Effector CD8-positive, alpha-beta T cell (primary cell): ENCODE results near the gene MKNK1.

Experiments
- DNase-seq: peaks from one replicate; lab custom pipeline; 2025; lab: John Stamatoyannopoulos, UW

The MKNK1 gene

DNA sequence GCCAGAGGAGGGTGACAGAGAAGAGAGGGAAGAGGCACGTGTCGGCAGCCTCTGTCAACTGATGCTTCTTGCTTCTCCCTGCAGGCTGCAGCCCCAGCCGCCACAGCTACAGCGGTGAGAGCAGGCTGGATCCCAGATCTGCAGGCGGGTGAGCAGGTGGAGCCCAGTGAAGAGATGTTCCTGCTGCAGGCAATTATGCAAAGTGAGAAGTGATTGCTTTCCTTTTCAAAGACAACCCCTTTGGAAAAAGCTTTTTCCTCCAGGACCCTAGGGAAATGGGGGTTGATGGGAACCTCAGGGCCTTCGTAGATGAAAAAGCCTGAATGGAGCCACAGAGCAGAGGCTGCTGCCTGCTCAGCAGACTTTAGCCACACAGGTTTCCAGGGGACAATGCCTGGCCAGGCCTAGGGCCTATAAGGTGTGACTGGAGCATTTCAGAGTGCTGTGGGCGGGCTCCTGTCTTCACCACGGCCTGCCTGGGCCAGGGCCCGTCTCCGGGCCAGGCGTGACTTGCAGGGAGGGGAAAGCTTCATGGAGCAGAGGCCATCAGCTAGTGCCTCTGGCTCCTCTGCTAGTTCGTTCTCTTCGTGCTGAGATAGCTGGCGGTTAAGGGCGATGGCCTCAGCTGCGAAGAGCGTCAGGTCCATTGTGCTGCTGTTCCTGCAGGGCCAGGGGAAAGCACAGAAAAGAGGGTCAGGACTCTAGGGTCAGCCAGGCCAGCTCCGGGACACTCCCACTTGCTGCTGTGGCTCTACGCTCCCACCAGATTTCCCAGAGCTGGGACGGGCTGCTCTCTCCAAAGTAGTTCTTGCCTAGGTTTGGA, 45.7 kb downstream of the MKNK1 start:
- DNase-seq = no peak

DNA sequence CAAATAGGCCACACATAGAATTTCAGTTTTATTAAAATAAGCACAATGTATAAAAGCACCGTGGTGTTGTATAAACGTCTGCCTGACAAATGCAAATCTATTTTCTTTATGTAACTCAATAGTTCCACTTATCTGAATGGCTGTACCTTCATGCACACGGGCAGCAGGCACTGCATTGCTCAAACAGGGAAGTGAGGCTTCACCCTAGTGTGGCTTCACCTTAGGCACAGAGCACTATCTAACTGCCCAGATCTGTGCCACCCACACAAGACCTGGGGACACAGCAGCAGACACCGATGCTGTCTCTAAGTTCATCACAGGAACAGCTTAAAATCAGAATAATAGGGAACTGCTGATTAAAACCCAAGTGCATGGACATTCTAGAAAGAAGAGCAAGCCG, 46.7 kb downstream of the MKNK1 start:
- no peak for DNase-seq

DNA sequence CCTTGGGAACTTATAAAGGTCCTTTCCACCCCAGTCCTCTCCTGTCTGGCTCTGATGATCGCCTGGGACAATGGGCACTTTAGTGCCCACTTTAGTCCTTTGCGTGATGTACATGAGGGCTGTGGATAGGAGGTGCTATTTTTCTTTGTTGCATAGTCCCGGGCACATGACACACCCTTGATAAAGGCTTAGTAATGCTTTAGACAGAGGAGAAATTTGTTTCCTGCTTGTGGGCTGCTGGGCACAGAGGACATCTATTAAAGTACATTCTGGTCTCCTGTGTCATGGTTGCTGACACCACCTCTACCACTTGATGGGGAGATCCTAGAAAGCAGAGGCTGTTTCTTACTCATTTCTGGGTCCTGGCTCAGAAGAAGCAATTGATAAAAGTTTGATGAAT, 47.2 kb downstream of the MKNK1 start:
- DNase-seq = no peak

DNA sequence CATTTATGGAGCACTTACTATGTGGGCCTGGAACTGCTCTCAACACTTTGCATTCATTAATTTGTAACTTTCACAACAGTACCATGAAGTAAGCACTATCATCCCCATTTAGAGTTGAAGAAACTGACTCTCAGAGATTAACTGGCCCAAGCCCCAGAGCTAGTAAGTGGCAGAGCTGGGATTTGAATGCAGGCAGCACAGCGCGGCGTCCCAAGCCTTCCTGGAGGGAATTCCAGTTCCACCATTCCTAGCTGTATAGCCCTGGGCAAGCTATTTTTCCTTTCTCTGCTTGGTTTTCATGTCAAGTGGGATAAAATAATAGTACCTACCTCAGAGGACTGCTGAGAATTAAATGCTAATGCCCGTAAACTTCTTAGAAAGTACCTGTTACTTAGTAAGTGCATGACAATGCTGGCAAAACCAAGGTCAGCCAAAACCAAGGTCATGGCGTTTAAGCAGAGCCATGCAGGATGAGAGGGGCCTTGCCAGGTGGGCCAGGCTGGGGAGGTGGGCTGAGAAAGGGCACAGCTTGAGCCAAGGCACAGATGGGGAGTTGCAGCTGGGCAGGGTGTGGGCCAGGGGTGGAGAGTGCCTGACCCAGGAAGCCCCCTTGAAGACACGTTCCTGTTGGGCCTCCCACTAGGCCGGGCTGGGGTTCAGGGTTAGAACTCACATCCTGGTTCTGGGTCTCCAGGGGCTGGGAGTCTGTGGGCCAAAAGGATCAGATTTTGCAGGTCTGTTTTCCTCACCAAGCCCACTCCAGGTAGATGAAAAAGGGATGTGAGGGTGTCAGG, 48.0 kb downstream of the MKNK1 start:
- no peak for DNase-seq

DNA sequence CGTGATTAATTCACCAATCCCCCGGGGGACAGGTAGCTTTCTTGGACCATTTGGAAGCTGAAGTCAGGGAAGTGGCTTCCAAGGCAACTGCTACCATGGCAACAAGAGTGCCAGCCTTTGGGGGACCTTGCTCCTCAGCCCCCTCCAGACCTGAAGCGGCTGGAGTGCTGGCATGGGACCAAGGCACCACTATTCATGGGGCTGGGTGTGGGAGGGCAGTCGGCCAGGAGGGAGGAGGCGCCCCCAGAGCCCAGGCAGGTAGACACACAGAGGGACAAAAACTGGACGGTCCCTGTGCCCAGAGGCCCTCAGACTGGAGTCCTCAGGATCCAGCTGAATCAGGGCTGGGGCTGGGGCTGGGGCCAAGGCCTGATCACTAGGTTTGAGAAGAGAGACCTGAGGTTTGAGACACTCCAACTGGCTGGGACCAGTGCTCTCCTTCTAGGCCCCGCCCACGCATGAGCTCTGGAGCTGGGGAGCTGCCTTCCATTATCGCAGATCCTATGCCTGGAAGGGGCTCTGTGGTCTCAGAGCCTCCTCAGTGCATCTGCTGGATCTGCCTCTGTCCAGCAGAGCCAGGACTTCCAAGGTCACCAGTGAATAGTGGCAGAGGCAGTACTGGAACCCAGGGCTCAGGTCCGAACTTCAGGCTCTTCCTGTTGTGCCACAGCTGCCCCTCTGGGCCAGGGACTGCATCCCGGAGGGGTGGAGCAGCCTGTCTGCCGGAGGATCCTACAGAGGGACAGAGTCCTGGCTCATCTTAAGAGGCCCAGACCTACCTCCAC, 49.3 kb downstream of the MKNK1 start:
- DNase-seq = no peak

DNA sequence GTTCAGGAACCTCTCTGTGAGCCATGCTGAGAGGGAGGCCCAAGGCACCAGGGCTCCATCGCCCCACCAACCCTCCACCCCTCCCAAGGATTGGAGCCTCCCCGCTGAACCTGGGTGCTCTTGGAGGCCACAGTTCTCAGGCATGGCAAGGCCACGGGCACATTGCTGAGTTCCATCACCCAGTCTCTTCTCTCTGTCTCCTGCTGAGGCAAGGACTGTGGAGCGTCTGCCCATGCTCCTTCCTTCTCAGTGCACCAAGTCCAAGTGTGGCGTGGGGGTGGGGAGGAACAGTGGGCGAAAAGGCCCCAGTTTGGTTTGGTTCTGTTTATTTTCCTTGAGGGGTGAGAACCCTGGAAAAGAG, 49.9 kb downstream of the MKNK1 start:
- DNase-seq = no peak

DNA sequence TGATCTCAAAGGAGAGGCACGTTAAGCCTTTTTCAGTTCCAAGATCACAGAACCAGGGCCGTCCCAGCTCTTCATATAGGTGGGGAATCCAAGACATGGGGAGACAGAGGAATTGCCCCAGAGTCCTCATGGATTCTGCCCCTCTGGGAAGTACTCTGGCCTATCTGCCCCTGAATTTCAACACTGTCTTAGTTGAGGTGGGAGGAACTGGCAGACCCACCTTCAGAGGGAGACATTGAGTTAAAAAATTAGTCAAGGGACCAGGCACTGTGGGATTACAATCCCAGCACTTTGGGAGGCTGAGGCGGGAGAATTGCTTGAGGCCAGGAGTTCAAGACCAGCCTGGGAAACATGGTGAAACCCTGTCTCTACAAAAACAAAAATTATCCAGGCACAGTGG, 50.6 kb downstream of the MKNK1 start:
- DNase-seq = no peak

DNA sequence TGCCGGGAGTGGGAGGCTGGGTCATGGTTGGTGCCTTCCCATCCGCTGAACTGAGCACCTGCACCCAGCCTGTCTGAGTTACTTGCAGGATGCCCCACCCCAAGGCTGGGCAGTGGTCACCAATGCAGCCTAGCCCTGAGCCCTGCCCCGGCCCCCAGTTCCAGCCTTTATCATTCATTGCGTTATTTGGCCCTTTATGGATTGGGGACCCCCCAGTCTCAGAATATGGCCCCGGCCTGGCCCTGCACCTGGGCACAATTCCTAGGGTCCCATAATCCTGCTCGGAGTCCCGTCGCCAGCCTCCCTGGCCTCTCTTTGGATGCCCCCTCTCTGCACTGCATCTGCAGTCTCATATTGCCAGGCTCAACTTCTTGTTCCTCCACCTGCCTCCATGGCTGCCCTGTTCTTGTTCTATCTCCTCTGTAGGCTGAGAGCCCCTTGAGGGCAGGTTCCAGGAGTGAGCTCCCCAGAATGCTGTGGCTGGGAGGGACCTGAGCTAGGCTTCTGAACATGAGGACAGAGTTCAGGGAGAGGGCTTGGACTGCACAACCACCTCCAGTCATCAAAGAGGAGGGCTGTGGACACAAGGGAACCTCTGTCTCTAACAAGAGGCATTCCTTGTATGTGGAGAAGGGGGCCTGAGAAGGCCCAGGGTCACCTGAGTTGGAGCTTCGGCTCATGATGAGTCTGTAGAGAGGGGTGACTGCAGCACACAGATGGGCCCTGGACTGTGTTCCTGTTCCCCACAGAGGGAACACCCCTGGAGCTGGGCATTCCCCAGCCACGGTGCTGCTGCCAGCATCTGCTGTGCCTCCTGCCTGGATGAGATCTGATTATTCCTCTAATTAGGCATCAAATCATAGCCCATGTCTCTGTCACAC, 51.5 kb downstream of the MKNK1 start:
- no peak for DNase-seq

DNA sequence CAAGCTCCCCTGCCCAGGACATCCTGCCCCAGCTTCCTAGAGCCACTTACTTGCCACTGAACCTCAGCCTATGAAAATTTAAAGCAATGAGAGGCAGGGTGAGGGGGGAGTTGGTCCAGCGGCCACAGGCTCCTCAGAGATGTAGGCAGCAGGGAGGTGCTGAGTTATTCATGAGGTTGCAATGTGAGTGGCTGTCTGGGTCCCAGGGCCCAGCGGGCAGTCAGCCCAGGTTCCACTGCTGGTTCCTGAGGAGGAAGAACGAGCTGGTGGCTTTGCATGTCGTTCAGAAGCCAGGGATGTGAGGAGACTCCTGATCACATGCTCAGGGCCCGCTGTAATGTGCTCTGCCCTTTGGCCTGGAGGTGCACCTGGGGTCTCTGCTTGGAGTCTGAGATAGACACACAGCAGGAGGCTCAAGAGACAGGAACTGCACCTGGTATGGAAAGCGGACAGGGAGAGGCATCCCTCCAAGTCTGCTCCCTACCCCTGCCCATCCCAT, 52.4 kb downstream of the MKNK1 start, which contains the start of gene KNCN:
TSS of gene KNCN (minus strand) at position 51 of the 499 bp plus-strand sequence. CDS start 432 bp downstream, outside the sequence.
- DNase-seq = no peak

DNA sequence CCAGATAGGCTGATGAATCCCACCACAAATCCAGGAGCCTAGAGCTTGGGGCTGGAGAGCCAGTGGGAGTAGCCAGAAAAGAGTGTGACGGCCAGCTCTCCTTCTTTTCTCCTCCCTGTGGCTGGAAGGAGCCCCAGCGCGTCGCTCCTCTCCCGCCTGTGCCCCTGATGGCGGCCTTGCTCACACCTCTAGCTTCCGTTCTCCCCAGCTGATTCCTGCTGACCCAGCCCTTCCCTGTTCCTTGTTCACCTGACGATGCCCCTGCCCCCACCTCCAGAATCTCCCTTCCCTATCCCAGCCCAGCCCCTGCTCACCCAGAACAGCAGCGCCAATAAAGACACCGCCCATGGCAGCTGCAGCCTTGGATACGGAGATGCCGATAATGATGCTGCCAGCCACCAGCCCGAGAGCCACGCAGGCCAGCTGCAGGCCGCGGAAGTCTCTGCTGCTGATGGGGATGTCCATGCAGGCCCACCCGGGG, 53.3 kb downstream of the MKNK1 start:
- no peak for DNase-seq

DNA sequence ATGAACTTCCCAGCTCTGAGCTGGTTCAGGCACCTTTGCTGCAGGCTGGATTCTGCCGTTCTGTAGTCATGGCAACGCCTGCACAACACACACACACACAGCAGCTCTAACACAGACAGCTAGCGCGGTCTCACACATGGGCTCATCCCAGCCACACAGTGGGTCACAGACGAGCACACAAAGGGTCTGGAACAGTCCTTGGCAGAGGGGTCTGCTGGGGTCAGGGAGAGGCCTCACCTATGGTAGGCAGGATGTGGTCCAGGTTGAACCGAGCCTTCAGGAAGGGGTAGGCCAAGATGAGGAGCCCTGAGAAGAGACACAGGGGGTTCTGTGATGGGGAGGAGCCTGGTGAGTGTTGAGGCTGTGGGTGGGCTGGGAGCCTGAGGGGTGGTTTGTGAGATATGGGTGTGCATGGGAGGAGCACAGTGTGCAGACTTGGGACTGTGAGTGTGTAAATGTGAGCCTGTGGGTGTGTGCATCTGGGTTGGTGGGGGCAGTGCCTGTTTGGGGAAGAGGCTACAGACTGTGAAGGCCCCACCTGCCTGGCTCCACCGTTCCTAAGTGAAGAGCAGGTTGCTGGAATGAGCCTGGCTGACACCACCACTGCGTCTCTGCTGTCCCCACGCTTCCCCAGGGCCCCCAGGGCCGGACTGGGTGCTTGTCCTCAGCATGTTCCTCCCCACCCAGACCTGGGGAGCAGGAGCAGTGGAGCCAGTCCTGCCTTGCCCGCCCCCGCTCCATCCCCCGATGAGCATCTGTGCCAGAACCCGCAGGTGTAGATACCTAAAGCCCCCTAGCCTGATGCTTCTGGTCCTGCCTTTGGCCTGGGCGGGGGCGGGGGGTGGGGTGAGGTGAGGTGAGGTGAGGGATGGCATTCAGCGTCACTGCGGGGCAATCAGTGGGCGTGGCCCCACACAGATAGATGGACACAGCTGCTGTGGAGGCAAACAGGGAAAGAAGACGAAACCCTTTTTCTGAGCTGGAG, 54.1 kb downstream of the MKNK1 start:
- no peak for DNase-seq

DNA sequence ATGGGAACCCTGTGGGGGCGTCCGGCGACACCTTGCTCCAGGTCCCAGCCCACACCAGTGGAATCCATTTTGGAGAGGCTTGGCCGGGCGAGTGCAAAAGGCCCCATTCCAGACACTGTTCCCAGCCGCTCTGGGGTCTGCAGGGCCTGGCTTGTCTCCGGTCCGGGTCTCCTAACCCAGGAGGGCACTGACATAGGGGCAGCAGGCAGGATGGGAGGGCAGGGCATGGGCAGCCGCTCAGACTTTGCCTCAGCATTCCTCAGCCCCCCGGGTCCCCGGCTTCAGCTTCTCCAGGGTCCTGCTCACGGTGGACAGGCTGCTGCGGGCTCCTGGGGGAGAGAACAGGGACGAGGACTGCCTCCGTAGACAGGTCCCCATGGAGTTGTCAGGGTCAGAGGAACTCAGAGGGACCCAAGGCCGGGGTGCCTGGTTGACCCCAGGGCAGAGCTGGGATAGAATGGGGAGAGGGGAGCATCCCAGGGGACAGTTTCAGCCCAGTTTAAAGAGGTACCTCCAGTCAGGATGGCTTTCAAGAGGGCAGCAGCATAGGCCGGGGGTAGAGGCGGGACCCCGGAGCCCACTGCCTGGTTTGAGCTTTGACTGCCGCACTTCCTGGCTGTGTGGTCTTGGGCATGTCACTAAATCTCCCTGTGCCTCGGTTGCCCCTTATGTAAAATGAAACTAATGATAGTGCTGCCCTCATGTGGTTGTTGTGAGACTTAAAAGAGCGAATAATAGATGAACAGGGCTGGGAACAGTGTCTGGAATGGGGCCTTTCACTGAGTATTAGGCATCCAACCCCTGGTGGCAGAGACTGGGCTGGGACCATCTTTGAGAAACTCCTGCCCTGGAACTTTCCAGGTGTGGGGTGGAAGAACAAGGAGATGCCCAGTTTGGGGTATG, 56.3 kb downstream of the MKNK1 start:
- no peak for DNase-seq

DNA sequence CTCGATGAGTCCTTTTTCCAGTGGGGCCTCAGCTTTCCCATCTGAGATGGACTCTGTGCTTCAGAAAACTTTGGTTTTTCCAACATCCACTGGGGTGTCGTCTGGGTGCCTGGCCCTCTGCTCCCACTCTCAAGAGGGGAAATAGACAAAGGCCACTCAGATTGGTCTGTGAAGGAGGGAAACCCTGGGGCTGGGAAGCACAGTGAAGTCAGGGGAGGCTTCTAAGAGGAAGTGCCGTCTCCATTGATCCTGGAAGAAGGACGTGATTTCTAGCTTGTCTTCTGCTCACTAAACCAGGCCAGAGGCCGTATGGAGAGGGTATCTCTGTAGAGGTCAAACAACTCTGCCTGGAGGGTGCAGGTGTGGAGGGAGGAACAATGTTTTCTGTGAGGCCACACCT, 57.9 kb downstream of the MKNK1 start:
- no peak for DNase-seq

DNA sequence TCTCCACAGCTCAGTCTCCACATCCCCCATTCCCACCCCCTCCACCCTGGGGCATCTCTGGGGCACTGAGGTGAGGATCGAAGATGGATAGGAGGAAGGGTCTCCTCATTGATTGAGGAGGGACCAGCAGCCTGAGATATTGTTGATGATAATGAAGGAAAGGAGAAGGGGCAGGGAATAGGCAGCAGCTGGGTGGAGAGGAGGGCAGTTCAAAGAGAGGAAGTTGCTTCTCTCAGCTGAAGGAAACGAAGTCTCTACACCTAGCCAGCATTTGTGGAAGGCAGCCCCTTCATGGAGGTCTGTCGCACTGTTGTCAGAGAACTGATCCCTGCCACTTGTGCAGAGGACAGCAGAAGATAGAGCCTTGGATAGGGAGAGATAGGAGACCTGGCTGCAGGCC, 58.3 kb downstream of the MKNK1 start:
- DNase-seq = no peak

DNA sequence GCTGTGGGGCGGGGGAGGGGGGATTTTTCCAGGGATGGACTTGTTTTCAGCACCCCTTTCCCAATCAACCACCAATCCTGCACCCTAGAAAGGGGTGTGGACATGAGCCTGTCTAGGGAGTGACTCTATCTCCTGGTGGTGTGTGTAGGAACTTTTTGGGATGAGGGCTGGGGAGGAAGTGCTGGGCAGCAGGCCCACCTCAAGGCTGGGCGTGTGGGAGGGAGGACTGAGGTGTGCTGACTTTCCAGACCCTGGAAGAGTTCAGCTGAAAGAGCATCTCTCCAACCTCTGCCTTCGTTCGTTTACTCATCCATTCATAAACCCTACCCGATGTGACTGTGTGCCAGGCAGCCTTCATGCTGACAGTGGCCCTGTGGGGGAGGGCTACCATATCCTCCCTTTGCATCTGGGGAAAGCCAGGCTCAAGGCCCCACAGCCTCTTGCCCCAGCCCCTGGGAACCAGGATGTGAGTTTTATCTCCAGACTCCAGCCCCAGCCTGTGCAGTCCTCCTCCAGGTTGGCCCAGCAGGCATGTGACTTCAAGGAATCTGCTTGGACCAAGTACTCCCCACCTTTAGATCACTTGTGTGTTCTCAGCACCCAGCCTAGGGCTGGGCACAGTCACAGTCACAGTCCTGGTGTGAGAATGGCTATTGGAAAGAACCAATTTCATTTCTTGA, 59.4 kb downstream of the MKNK1 start:
- DNase-seq = no peak

DNA sequence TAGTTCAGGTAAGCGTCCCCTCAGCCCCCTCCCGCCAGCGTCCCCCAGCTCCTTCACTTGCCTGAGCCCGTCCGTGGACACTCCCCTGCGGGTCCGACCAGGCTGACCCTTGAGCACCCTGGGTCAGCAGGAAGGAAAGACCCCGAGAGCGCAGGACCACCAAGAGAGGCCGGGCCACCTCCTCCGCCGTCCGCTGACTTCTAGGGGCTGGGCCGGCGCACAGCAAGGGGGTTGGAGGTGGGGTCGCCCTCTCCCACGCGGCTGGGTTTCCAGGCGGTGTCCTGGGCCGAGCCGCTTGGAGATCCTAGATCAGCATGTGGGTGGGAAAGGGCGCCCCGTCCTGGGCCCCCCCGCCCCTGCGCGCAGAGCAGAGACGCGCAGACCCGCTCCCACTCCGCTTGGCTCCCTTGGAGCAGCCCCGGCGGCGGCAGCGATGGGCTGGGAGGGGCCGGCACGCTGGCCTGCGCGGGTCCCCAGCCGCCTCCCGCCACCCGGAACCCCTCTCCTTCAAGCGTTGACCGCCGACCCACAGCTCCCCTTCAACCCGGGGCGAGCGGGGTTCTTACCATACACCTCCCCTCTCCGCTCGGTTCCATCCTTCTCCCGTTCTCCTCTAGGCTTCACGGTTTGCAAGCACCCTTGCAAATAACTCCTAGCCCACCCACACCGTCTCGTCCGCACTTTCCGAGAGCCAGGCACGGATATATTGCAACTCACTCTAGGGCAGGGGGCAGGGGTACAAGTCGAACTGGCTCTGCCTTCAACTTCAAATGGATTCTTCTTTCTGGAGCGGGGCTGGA, 60.1 kb downstream of the MKNK1 start:
- DNase-seq = no peak

DNA sequence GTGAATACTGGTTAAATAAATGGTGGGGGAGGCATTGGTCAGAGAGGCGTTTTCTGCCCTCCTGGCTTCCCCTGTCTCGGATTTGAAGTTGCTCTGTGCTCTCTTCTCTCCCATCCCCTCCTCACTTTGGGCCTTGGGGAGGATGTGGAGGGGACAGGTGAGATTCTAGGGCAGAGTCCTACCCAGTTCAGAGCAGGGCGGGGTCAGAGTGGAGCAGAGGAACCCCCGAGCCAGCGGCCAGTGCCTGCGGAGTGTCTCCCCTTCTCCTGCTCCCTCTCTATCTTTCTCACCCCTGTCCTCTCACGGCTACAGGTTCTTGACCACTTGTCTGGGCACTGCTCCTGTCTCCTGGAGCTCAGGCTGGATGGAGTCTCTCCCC, 60.7 kb downstream of the MKNK1 start:
- DNase-seq = no peak
